Prostate gland (tissue), 2 donors: ENCODE data around the gene NECTIN1. TPM values are rescaled to one million over a fixed set of nuclear protein-coding genes. Genes with fewer than 3 reads are reported as not detected.
A peak's percentile ranks its signal among the peaks of the same experiment; 100 is the strongest.

Experiments
- DNase-seq: peaks from one replicate; pipeline ENCODE4 v3.0.0-alpha.2; 2019; ENCODE audit warnings: low spot score
- H3K27ac ChIP-seq, 2 donors: fragments of 200-600 bp; sonication (generic); 2 replicates each; pipeline ENCODE4 v1.5.1; 2017 to 2019
- H3K27me3 ChIP-seq: fragments of 200-600 bp; sonication (generic); replicated peaks from 2 replicates; pipeline ENCODE4 v1.5.1; 2019; ENCODE audit not compliant: insufficient read depth
- H3K36me3 ChIP-seq, 2 donors: fragments of 200-600 bp; sonication (generic); 1 replicate in 1 of 2; 2 replicates in 1 of 2; pipeline versions ENCODE4 v1.5.1 to v1.8.1; 2017 to 2019
- H3K4me1 ChIP-seq: fragments of 200-600 bp; sonication (generic); replicated peaks from 2 replicates; pipeline ENCODE4 v1.5.1; 2019
- H3K4me3 ChIP-seq, 2 donors: fragments of 200-600 bp; sonication (generic); 2 replicates each; pipeline ENCODE4 v1.5.1; 2017 to 2019
- H3K9me3 ChIP-seq: fragments of 200-600 bp; sonication (generic); 2 replicates; pipeline ENCODE4 v1.5.1; 2017
- CTCF ChIP-seq, 4 experiments: fragments of 200-600 bp in 2 of 4; fragments of 450-650 bp in 2 of 4; sonication (generic) in 2 of 4; IDR thresholded peaks; 1 replicate in 3 of 4; 2 replicates in 1 of 4; pipeline ENCODE4 v1.5.1; 2016 to 2019; ENCODE audit warnings: antibody characterized with exemption in 4 of 4, mild to moderate bottlenecking in 2 of 4, moderate library complexity in 2 of 4
- POLR2A ChIP-seq: fragments of 450-650 bp; IDR thresholded peaks from one replicate; pipeline ENCODE4 v1.6.1; 2016; ENCODE audit warnings: antibody characterized with exemption, mild to moderate bottlenecking
- POLR2AphosphoS5 ChIP-seq: sonication (generic); formaldehyde crosslinking; IDR thresholded peaks from one replicate; pipeline ENCODE4 v1.6.1; 2017; ENCODE audit warnings: antibody characterized with exemption
- WGBS: methylation state at CpG from one replicate; pipeline ENCODE4 v1.1.5; 2018; 5-methylcytosine and 5-hydroxymethylcytosine counted together
- intact Hi-C: fragments of 100-400 bp; cut with DNase I; formaldehyde crosslinking; loops from one replicate; pipeline ENCODE4 v1.14.2; 2022
- total RNA-seq, 2 donors: library from RNA; depleted of rRNA; stranded (reverse); fragments of >200 nt; gene quantifications; one replicate each; pipeline ENCODE4 v1.1.0, GENCODE V29; 2016

Gene NECTIN1
- total RNA-seq, 2 donors from 2014 or later: 18.7 to 28.2 TPM

- H3K36me3 ChIP-seq: no peaks in the 10 kb centered on the region
Measured at GRCh38 chr11:119700030-119700429, 29.0 kb downstream of the NECTIN1 start.

DNA sequence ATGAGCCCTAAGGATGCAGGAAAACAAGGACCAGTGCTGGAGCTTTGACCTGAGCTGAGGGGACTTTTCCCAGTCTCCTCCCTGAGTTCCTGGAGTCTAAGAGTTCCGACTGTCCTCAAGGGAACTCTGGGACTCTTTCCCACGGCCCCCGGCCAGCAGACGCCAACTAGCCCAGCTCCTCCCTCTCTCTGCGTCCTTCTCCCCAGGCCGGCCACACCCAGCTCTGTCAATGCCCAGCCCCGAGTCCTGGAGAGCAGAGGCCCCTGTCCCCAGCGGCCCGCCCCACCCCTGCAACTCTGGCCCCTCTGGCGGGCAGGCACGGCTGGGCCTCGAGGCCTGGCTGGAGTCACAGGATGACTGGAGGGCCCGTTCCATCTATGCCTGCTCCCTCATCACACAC is 29.8 kb downstream of the NECTIN1 start:
- H3K27ac ChIP-seq: peak overlapping the region; percentile 34 to 48
- intact Hi-C loops: no loop called here
- DNase-seq: peak; percentile 76

More at GRCh38 chr11:119700030-119700429, 29.0 kb downstream of the NECTIN1 start:
- intact Hi-C loops: no loop called here
- no peak for TF ChIP-seq CTCF (IDR thresholded peaks at IDR 0.05)
- TF ChIP-seq POLR2A: no peak
- TF ChIP-seq POLR2AphosphoS5: no peak
- Histone ChIP-seq H3K4me1 (no peaks in the 10 kb centered on the region), H3K4me3 (no peak overlapping the region), H3K9me3 (no peaks in the 10 kb centered on the region), H3K27me3 (no peaks in the 10 kb centered on the region), H3K27ac (peak overlapping the region; percentile 34 to 48)
- 86% methylated on average over 7 of the region's 7 CpGs for WGBS
- no peak for DNase-seq

DNA sequence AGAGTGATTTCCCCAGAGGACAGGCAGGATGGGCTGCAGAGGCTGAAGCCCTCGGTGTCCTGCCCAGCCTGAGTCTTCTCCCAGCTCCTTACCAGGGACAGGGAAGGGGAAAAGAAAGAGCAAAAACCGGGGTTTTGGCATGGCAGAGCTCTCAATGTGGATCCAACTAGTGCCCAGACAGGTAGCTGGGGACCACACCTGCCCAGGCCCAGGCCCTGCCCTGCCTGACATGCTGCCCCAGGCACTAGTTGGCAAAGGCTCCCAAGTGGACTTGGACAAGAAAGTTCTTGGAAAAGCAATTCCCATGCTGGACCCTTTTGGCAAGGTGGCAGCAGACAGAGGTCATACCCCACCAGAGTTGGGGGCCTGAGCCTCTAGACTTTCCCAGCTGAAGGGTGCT is 31.1 kb downstream of the NECTIN1 start:
- H3K4me1 ChIP-seq: peaks cover 1% of the 10 kb centered on the region
- no peaks in the 10 kb centered on the region for H3K36me3 ChIP-seq
- H3K27me3 ChIP-seq: no peaks in the 10 kb centered on the region
- intact Hi-C loops: no loop called here
- no peaks in the 10 kb centered on the region for H3K9me3 ChIP-seq
- H3K27ac ChIP-seq: peak overlapping the region; percentile 34 to 56
- no peak for TF ChIP-seq CTCF (IDR thresholded peaks at IDR 0.05)
- TF ChIP-seq POLR2A: no peak
- no peak for TF ChIP-seq POLR2AphosphoS5
- DNase-seq: no peak
- no peak overlapping the region for H3K4me3 ChIP-seq
- 22% methylated on average over 2 of the region's 2 CpGs for WGBS

More for the DNA sequence above, 29.8 kb downstream of the NECTIN1 start:
- TF ChIP-seq POLR2A: peak; percentile 37
- no peak for TF ChIP-seq CTCF (IDR thresholded peaks at IDR 0.05)
- TF ChIP-seq POLR2AphosphoS5: peak; percentile 61
- 37% methylated on average over 8 of the region's 13 CpGs for WGBS
- Histone ChIP-seq H3K9me3 (no peaks in the 10 kb centered on the region), H3K36me3 (no peaks in the 10 kb centered on the region), H3K4me3 (no peak overlapping the region), H3K27me3 (no peaks in the 10 kb centered on the region), H3K4me1 (no peaks in the 10 kb centered on the region)

GRCh38 chr11:119697445-119697844 is 31.6 kb downstream of the NECTIN1 start:
- 64% methylated on average over 3 of the region's 3 CpGs for WGBS
- H3K27ac ChIP-seq: peak overlapping the region; percentile 34 to 56
- no peak for TF ChIP-seq POLR2AphosphoS5
- no peak for TF ChIP-seq CTCF (IDR thresholded peaks at IDR 0.05)
- TF ChIP-seq POLR2A: no peak
- no peaks in the 10 kb centered on the region for H3K36me3 ChIP-seq
- H3K4me3 ChIP-seq: no peak overlapping the region
- no peaks in the 10 kb centered on the region for H3K9me3 ChIP-seq
- intact Hi-C loops: no loop called here
- H3K27me3 ChIP-seq: no peaks in the 10 kb centered on the region
- DNase-seq: no peak
- H3K4me1 ChIP-seq: peaks cover 5% of the 10 kb centered on the region

DNA sequence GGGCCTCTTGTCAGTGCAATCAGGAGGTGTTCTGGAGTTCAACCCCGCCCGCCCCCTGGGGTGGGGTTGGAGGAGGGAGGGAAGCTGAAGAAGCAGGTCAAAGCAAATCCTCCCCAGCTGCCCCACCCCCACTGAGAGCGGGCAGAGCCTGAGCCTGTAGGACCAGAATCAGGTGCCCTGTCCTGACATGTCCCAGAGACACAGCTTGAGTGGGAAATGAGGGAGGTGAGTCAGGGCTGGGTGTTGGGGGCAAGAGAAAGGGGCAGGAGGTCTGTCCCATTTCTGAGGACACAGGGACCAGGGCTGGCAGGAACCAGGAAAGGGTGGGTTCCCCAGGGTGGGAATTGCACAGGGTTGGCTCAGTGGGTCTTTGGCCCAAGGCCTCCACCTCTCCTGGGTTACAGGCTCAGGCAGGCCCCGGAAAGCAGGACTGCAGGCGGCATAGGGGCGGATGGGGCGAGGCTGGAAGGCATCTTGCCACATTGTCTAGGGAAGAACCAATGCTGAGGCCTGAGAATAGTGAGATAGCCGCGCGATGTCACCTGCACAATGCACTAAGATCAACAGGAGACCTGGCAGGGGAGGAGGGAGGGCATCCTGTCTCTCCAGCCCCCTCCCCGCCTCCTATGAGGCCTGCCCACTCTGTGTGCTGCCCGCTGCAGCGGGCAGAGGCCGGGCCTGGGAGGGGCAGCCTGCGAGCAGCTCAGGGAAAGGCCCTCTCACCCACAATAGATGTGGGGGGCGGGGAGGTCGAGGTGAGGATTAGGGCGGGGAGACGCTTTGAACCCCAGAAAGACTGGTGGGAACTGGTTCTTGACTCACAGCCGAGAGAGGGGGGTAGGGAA is 32.4 kb downstream of the NECTIN1 start:
- Histone ChIP-seq H3K27ac (peak overlapping the region; percentile 56 to 81), H3K27me3 (no peaks in the 10 kb centered on the region), H3K36me3 (no peaks in the 10 kb centered on the region), H3K4me1 (peaks cover 7% of the 10 kb centered on the region), H3K9me3 (no peaks in the 10 kb centered on the region), H3K4me3 (no peak overlapping the region)
- 49% methylated on average over 20 of the region's 20 CpGs for WGBS
- peak; percentile 95 for DNase-seq
- no peak for TF ChIP-seq CTCF (IDR thresholded peaks at IDR 0.05)
- peak; percentile 86 for TF ChIP-seq POLR2AphosphoS5
- peak; percentile 35 for TF ChIP-seq POLR2A
- intact Hi-C loops: no loop called here
